T-helper 2 cell treated with Interferon-gamma antibody and Interleukin-4, amounts not matched to agents 100 ng/mL and 5 ng/mL, for 36 hours (primary cell): ENCODE measurements around the gene CCDC192. TPM values are rescaled to one million over a fixed set of nuclear protein-coding genes. Genes with fewer than 3 reads are reported as not detected.
"Not testable (repeated sequence)": the region's sequence is repeated elsewhere in the genome, so short reads cannot be mapped to it uniquely, and the experiment has no call there.

Experiments
- intact Hi-C: fragments of 100-400 bp; cut with micrococcal nuclease; formaldehyde crosslinking; loops from one replicate; pipeline ENCODE4 v1.15.1; 2023
- total RNA-seq: library from RNA; stranded (reverse); gene quantifications from 2 replicates; pipeline ENCODE4 v1.2.3, GENCODE V29; 2022

The CCDC192 gene, protein sequence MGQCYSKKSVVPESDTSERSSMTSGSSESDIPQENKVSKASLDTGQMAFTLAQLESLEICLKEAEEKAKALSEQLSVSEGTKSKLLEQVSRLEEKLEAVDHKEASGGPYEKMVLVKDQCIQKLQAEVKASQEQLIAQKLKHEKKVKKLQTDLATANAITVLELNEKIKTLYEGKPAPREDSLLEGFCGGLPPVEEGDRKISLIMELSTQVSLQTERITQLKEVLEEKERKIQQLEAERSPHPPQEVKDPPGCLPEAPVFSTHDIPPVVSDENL
- not detected in 2 replicates for total RNA-seq

DNA sequence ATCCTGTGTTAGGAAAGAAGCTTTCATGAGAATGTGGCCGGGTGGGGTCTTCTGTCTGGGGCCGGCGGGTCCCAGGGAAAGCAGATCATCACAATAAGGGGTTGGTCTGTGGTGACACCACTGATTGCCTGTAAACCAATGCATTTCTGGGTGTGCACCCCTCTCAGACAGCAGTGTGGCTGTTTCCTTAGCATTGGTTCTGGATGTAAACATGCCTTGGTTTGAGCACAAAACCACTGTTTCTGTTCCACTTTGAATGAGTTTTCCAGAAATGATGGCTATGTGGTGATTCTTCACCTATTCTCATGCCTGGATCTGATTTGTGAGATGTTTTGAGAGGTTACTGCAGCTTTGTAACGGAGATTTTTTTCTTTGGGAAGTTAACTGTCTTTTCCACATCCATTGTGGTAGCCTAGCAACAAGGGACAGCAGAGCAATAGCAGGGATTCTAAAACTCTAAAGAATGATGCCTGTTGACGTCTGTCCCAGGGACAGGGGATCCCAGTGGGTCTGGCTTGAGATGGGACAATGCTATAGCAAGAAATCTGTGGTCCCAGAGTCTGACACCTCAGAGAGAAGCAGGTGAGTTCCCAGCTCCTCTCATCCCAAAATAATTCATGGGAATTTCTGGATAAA, at the start of gene CCDC192:
Gene CCDC192, plus strand, starts transcription at position 466 of the 636 bp plus-strand sequence. Its CDS starts 55 bp downstream, at position 521.
- intact Hi-C loops: no loop called here

DNA sequence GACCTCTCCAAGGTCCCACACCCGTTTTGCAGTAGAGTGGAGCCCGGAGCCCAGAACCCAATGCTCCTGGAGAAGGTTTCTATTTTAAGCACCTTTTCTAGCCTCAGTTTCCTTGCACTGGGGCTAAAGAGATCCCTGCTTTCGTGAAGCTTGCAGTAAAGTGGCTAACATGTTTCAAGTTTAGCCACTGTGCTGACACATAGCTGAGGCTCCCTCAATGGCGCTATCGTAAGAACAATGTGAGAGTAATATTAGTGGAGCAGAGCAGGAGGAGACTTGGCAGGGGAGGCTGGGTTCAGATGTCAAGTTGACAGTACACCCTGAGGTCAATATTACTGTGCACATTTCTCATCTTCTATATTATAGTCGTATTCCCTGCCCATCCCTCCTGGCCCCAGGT, 46.4 kb upstream of the CCDC192 start:
- intact Hi-C loops: no loop called here

GRCh38 chr5:127660047-127660733, 43.0 kb upstream of the CCDC192 start:
- intact Hi-C loops: no loop called here

DNA sequence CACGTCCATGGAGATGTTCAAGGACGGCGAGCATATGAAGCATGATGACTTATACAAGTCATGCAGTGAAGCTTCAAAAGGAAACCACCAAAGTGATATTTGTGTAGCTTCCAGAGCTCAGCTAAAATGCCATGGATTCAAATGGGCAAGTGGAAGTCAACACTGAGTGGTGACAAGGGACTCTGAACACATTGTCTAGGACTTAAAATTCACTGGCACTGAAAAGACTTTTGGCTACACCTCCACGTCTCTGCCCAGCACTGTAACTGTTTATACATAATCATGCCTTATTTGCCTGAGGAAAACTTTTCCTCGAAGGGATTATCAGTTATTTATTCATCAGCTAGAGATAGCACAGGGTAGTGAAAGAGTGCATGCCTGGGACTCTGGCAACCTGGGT, 39.1 kb upstream of the CCDC192 start:
- intact Hi-C loops: no loop called here

DNA sequence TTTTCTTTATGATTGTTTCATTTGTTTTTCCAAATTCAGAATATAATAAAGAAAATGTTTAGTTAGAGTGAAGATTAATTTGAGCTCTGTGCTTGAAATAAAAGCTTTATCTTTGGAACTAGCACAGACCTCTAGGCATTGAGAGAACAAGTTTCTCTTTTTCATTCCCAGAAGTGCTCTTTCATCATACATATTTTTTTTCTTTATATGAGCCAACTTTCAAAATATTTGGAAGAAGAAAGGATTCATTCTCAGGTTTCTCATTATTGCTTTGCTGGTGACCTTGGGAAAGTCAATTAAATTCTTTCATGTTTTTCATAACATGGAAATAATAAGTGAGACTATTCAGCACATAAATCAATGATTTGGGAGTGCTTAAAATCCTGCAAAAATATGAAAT, 37.5 kb upstream of the CCDC192 start:
- intact Hi-C loops: no loop called here

DNA sequence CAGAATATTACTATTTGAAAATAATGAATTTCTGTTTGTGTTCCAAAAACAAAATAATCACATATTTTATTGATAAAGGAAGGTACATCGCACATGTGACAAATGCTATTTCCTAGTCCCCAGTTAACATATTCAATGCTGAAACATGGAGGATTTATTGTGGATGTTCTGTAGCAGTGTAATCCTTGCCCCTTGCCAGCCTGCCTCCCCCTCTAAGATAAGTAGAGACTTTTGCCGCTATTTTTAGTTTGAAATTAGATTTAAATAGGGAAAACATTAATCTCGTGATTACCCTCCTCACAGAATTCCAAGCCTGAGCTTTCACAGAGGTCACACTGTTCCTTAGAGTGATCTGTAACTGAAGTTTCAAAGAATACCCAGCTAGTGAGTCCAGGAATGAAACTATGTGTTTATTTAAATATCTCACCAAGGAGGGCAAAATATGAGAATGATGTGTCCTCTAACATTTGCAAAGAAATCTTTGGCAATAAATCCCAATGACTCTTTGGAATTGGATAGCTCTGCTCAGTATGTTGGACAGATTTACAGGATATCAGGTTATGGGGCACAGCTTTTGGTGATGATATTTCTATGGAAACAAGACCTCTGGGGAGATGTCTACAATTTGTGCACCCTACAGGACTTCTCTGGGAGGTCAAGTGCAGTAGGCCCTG, 37.0 kb upstream of the CCDC192 start:
- intact Hi-C loops: no loop called here

GRCh38 chr5:127667926-127668325, 35.3 kb upstream of the CCDC192 start:
- intact Hi-C loops: no loop called here

GRCh38 chr5:127671218-127671617, 32.0 kb upstream of the CCDC192 start:
- intact Hi-C loops: no loop called here

GRCh38 chr5:127673117-127673800, 29.9 kb upstream of the CCDC192 start:
- intact Hi-C loops: no loop called here

DNA sequence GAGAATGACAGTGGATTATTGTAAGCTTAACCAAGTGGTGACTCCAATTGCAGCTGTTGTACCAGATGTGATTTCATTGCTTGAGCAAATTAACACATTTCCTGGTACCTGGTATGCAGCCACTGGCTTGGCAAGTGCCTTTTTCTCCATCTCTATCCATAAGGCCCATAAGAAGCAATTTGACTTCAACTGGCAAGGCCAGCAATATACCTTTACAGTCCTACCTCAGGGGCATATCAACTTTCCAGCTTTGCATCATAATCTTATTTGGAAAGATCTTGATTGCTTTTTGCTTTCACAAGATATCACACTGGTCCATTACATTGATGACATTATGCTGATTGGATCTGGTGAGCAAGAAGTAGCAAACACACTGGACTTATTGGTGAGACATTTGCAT, 26.2 kb upstream of the CCDC192 start:
- intact Hi-C loops: not testable (repeated sequence)

GRCh38 chr5:127679691-127680330, 23.4 kb upstream of the CCDC192 start:
- intact Hi-C loops: not testable (repeated sequence)

DNA sequence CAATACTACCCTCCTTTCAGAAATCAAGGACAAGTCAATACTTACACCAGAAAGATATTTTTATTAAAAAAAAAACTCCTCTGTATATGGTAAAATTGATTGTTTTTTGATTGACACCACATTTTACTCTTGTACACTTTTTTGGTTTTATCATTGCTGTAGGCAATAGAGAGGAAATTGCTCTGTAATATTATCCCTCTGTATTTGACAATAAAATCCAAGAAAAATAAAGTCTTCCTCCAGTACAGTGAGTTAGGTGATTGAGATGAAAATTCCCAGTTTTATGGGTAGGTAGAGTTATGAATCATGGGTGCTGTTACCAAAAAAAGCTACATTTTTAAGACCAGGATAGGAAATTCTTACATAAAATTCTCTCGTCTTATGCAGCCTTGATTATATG, 22.6 kb upstream of the CCDC192 start:
- intact Hi-C loops: no loop called here

DNA sequence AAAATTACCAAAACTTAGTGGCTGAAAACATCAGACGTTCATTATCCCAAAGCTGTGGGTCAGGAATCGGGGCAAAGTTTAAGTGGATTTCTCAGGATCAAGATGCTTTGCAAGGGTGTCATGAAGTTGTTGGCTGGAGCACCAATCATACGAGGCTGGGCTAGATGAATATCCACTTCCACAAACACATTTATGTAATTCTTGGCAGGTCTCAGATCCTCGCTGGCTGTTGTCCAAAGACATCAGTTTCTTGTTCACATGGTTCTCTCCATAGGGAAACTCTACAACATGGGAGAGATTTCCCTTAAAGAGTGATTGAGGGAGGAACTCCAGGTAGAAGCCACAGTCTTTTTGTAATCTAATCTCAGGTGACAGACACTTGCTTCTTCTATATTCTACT, 20.2 kb upstream of the CCDC192 start:
- intact Hi-C loops: no loop called here

DNA sequence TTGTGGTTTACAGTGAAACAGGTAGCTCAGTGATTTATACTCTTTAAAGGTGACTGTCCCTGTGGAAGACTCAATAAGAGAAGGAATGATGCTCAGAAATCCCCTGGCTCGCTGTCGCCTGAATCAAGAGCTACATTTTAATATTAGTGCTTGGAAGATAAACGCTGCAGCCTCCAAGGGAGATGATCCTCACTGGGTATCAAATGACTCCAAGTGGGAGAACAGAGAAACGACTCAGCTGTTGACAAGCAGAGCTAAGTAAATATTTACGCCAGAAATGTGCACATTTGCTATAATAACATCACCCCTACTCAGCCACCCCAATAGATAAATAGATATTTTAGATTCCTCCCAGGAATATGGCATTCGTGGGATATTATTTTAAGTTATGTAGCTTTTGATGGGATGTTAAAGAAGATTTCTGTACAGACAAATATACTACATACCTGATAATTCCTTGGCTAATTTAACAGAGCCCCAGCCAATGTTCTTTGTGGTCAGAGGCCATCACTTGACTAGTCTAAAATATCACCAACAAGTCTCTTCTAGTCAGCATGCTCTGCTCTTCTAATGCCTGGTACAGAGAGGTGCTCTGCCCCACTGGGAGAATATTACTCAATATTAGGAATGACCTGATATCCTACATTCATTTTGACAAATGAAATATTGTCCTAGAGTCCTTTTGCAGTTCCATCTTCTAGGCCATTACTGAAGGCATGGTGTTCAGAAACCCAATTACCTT, 18.3 kb upstream of the CCDC192 start:
- intact Hi-C loops: no loop called here

DNA sequence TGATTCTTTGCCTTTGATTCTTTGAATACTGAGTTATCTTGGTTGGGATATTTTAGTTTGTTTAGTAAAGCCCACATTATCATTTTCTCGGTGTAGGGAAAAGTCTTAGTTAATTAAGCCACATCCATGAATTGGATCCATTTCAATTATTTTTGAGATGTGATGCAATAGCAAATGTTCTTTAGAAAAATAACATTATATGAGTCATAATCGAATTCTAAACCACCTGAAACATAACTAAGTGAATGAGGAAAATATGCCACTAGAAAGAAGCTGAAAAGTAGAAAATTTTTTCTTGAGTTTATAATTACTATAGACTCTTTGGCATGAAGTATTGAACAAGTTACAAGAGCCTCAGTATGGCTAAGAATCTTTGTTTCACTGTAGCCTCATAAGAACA, 17.5 kb upstream of the CCDC192 start:
- intact Hi-C loops: no loop called here

- intact Hi-C loops: no loop called here
These were observed 16.8 kb upstream of the CCDC192 start for GRCh38 chr5:127686424-127686823.

DNA sequence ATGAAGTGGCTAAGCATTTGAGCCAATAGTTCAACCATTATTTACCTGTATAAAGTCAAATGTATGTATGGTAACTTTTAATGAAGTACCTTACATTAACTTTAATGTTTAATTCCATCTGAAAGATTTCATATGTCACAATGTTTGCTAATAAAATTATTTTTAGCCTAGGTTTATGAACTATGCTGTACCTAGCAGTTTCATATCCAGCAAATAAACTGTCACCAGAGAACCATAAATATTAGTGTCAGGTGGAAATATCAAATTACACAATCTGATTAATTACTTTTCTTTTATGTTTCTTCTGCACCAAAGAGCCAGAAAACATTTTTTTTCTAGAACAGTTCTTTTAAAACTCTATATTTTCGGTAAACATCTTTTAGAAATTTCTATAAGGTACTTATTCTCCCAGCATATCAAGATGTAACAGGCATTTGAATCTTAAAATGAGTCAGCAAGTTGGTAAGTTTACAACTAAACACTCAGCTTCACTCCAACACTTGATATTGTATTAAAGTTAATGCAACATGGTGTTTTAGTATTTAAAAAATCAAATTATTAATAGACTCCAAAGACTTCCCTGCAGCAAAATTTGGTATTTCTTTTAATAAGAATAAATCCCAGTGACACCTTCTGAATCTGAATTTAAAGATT, 8.5 kb upstream of the CCDC192 start:
- intact Hi-C loops: no loop called here

GRCh38 chr5:127695346-127695745, 7.8 kb upstream of the CCDC192 start:
- intact Hi-C loops: no loop called here

- intact Hi-C loops: no loop called here
These were observed 6.5 kb upstream of the CCDC192 start for GRCh38 chr5:127696683-127697082.
